Measurements from ENCODE around the gene IRGC. TPM values are rescaled to one million over a fixed set of nuclear protein-coding genes. Genes with fewer than 3 reads are reported as not detected.

IRGC gene
- not detected for total RNA-seq

DNA sequence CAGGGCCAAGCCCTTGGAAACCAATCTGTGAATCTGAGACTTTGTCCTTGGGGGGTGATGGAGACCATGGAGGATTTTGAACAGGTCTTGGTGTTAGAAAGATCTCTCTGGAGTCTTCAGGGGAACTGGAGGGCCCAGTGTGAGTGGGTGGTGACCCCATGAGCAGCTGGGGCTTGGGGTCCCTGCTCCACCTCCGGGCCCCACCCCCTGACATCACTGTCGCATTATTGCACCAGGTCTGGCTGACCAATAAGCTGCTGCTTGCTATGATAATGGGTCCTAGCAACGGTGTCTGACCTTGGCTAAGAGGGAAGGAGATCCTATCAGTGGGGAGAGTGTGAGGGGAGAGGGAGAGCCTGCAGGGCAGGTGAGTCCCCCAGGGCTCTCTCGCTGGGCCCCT lies at the start of gene IRGC:
Gene IRGC, plus strand, starts transcription at position 301 of the 400 bp plus-strand sequence. CDS start 2,483 bp downstream, outside the sequence.
- peaks cover 4% of the 10 kb centered on the region for H3K27me3 ChIP-seq
- TF ChIP-seq CTCF (IDR thresholded peaks at IDR 0.05) (no peak), POLR2AphosphoS5 (IDR thresholded peaks at IDR 0.05) (no peak), EP300 (IDR thresholded peaks at IDR 0.05) (no peak), POLR2A (IDR thresholded peaks at IDR 0.05) (no peak)
- no peaks in the 10 kb centered on the region for H3K36me3 ChIP-seq
- H3K27ac ChIP-seq: no peak within 1 kb of the TSS
- H3K4me3 ChIP-seq: no peak within 1 kb of the TSS
- no peaks in the 10 kb centered on the region for H3K4me1 ChIP-seq
- WGBS: 53% methylated on average over 4 of the region's 4 CpGs
- no peaks in the 10 kb centered on the region for H3K9me3 ChIP-seq
- DNase-seq (ENCODE audit: low spot score in 2 of 2): no peak

DNA sequence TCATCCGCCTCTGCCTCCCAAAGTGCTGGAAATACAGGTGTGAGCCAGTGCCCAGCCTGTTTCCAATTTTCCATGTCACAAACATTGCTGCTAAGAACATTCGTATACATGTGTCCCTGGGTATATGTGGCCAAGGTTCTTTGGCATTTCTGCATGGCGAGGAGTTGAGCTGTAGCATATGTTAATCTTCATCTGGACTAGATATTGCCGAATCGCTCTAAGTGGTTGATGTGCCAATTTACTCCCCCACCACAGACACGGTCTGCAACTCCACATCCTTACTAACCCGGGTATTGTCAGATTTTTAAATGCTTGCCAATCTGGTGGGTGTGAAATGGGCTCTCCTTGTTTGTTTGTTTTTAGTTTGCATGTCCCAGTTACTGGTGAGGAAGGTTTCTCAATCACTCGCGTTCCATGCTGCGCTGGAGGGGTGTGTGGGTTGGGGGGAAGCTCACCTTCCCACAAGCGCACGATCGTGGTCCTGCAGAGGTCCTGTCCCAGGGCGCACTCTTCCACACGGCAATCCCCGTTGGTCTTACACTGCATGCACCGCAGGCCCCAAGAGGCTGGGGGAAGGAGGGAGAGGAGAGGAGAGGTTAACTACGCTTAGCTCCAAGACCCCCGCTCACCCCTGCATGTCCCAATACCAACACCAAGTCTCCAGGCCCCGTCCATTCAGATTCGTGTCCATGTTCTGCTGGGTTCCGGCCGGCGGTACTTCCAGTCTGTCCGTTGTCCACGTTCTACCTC lies 48.6 kb upstream of the IRGC start:
- Histone ChIP-seq H3K4me3 (peak overlapping the region; percentile 28), H3K27me3 (no peaks in the 10 kb centered on the region), H3K36me3 (peaks cover 10% of the 10 kb centered on the region), H3K4me1 (peaks cover 30% of the 10 kb centered on the region), H3K27ac (no peak overlapping the region), H3K9me3 (no peaks in the 10 kb centered on the region)
- 64% methylated on average over 26 of the region's 26 CpGs for WGBS
- DNase-seq (ENCODE audit: low spot score in 2 of 2): peak in 1 of 2 donors; percentile 77
- no peak for TF ChIP-seq POLR2A (IDR thresholded peaks at IDR 0.05)
- no peak for TF ChIP-seq CTCF (IDR thresholded peaks at IDR 0.05)
- TF ChIP-seq POLR2AphosphoS5 (IDR thresholded peaks at IDR 0.05): no peak
- TF ChIP-seq EP300 (IDR thresholded peaks at IDR 0.05): no peak

DNA sequence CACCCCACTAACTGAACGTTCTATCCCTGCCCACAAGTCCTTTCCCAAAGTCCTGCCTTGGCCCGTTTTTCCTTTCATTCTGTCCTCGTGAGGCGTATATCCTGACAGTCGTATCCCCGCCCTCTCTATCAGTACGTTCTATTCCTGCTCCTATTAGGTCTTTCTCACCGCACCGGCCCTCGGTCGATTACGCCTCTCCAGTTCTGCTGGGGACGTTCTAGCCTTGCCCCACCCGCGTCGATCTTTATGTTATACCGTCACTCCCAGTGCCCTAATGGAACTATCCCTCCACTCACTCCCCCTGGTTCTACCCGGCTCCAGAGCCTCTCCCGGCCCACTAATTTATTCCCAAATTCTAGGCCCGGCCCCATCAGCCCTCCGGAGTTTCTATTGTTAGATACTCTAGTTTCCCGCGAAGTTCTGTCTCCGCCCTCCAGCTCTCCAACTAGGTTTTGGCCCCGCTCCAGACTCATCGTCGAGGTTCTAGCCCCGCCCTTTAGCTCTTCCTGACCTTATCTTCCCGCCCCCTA lies 47.9 kb upstream of the IRGC start:
- 15% methylated on average over 29 of the region's 29 CpGs for WGBS
- H3K27me3 ChIP-seq: no peaks in the 10 kb centered on the region
- H3K36me3 ChIP-seq: peaks cover 10% of the 10 kb centered on the region
- no peak overlapping the region for H3K27ac ChIP-seq
- no peaks in the 10 kb centered on the region for H3K9me3 ChIP-seq
- peaks cover 30% of the 10 kb centered on the region for H3K4me1 ChIP-seq
- peak overlapping the region; percentile 28 for H3K4me3 ChIP-seq
- no peak for TF ChIP-seq EP300 (IDR thresholded peaks at IDR 0.05)
- TF ChIP-seq CTCF (IDR thresholded peaks at IDR 0.05): no peak
- no peak for TF ChIP-seq POLR2A (IDR thresholded peaks at IDR 0.05)
- no peak for TF ChIP-seq POLR2AphosphoS5 (IDR thresholded peaks at IDR 0.05)
- DNase-seq (ENCODE audit: low spot score in 2 of 2): no peak

DNA sequence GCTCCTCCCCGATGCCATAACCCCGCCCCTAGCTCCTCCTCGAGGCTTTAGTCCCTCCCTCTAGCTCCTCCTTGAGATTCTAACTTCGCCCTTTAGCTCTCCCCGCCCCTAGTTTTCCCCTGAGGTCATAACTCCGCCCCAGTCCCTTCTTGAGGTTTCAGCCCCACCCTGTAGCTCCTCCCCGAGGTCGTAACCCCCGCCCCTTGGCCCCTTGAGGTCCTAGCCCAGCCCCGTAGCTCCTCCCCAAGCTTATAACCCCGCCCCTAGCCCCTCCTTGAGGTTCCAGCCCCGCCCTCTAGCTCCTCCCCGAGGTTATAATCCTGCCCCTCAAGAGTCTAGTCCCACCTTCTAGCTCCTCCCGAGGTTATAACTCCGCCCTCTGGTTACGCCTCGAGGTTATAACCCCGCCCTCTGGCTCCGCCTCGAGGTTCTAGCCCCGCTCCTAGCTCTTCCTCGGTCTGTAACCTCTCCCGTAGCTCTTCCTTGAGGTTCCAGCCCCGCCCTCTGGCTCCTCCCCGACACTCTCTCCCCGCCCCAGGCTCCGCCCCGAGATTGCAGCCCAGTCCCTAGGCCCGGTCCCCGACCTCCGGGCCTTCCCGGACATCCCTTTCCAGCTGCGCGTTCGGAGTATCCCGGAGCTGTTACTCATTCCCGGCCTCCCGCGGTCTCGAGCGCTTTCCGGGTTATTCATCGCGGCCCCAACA lies 47.3 kb upstream of the IRGC start:
- TF ChIP-seq POLR2AphosphoS5 (IDR thresholded peaks at IDR 0.05) (peak; percentile 27 to 71 (median 58)), EP300 (IDR thresholded peaks at IDR 0.05) (no peak), POLR2A (IDR thresholded peaks at IDR 0.05) (peak; percentile 85 to 91)
- Histone ChIP-seq H3K27ac (peak overlapping the region; percentile 94), H3K4me3 (peak overlapping the region; percentile 66), H3K27me3 (no peaks in the 10 kb centered on the region), H3K9me3 (no peaks in the 10 kb centered on the region), H3K4me1 (peaks cover 30% of the 10 kb centered on the region), H3K36me3 (peaks cover 10% of the 10 kb centered on the region)
- under 1% methylated on average over 44 of the region's 44 CpGs for WGBS
- DNase-seq (ENCODE audit: low spot score in 2 of 2): peak; percentile 100

GRCh38 chr19:43672061-43672679 lies 43.7 kb upstream of the IRGC start:
- WGBS: 67% methylated on average over 6 of the region's 6 CpGs
- peaks cover 40% of the 10 kb centered on the region for H3K4me1 ChIP-seq
- DNase-seq (ENCODE audit: low spot score in 2 of 2): no peak
- no peak for TF ChIP-seq POLR2A (IDR thresholded peaks at IDR 0.05)
- no peak for TF ChIP-seq EP300 (IDR thresholded peaks at IDR 0.05)
- TF ChIP-seq POLR2AphosphoS5 (IDR thresholded peaks at IDR 0.05): no peak
- TF ChIP-seq CTCF (IDR thresholded peaks at IDR 0.05): no peak
- H3K9me3 ChIP-seq: no peaks in the 10 kb centered on the region
- no peak overlapping the region for H3K4me3 ChIP-seq
- no peak overlapping the region for H3K27ac ChIP-seq
- H3K27me3 ChIP-seq: no peaks in the 10 kb centered on the region
- H3K36me3 ChIP-seq: no peaks in the 10 kb centered on the region

Measured in suprapubic skin (tissue), 4 donors.